Measurements from ENCODE around the gene PLK4. TPM values are rescaled to one million over a fixed set of nuclear protein-coding genes. Genes with fewer than 3 reads are reported as not detected.
"Not testable (repeated sequence)": the region's sequence is repeated elsewhere in the genome, so short reads cannot be mapped to it uniquely, and the experiment has no call there.

Gene PLK4
- total and polyA plus RNA-seq, 11 donors: 0.19 to 4.0 (median 0.81) TPM

DNA sequence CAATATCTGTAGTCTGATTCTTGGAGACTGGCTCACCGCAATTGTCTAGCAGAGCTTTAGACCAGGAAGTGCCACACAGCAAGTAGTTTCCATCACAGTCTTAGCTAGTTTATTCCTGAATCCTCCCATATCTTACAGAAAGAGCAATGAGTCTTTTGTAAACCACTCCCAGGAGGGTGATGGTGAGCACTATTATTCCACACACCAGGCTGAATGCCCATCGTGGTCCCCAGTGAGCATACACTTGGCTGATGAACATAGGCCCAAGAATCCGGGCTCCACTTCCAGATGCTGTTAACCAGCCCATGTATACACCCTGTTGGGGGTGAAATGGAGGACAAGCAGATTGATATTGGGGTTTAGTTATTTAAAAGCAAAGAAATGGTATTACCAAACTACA lies 39.8 kb downstream of the PLK4 start:
- no peak overlapping the region for H3K4me3 ChIP-seq
- intact Hi-C loops (cut with DNase I): no loop called here
- no peak for DNase-seq
- H3K9me3 ChIP-seq: peaks cover 0 to 2% (median 0%) of the 10 kb centered on the region in 12 donors
- no peak for ATAC-seq
- no peak for TF ChIP-seq POLR2A (IDR thresholded peaks at IDR 0.05)
- TF ChIP-seq CTCF (IDR thresholded peaks at IDR 0.05): no peak
- peaks cover 0 to 59% (median 45%) of the 10 kb centered on the region in 9 donors for H3K36me3 ChIP-seq
- no peaks in the 10 kb centered on the region for H3K27me3 ChIP-seq
- H3K4me1 ChIP-seq: peaks cover 0 to 10% (median 0%) of the 10 kb centered on the region in 12 donors
- H3K27ac ChIP-seq: no peak overlapping the region
- WGBS, 4 donors: 82 to 92% (median 90%) methylated on average over 3 of the region's 3 CpGs

DNA sequence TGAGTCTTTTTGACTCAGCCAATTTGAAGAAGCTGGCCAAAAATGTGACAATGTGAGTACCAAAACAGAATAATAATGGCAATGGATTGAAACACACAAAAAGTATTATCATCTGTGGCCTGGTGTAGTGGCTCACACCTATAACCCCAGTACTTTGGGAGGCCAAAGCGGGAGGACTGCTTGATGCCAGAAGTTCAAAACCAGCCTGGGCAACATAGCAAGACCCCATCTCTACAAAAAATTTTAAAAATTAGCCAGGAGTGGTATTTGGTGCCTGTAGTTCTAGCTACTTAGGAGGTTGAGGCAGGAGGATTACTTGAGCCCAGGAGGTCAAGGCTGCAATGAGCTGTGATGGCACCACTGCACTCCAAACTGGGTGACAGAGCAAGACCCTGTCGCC lies 41.5 kb downstream of the PLK4 start:
- Histone ChIP-seq H3K9me3 (peaks cover 0 to 7% (median 0%) of the 10 kb centered on the region in 12 donors), H3K4me1 (peaks cover 0 to 4% (median 0%) of the 10 kb centered on the region in 12 donors), H3K4me3 (no peak overlapping the region), H3K36me3 (peaks cover 0 to 75% (median 52%) of the 10 kb centered on the region in 9 donors), H3K27ac (no peak overlapping the region), H3K27me3 (no peaks in the 10 kb centered on the region)
- DNase-seq: no peak
- intact Hi-C loops (cut with DNase I): no loop called here
- TF ChIP-seq CTCF (IDR thresholded peaks at IDR 0.05) (no peak), POLR2A (IDR thresholded peaks at IDR 0.05) (no peak)
- 92 to 100% (median 99%) methylated on average over 2 of the region's 2 CpGs for WGBS, 4 donors
- ATAC-seq: no peak

DNA sequence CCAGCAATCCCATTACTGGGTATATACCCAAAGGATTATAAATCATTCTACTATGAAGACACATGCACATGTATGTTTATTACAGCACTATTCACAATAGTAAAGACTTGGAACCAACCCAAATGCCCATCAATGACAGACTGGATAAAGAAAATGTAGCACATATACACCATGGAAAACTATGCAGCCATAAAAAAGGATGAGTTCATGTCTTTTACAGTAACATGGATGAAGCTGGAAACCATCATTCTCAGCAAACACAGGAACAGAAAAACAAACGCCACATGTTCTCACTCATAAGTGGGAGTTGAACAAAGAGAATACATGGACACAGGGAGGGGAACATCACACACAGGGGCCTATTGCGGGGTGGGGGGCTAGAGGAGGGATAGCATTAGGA lies 45.0 kb downstream of the PLK4 start:
- H3K27me3 ChIP-seq; ATAC-seq; H3K4me1 ChIP-seq; H3K9me3 ChIP-seq; H3K27ac ChIP-seq; H3K4me3 ChIP-seq; intact Hi-C loops (cut with DNase I); DNase-seq: not testable (repeated sequence)
- H3K36me3 ChIP-seq: peaks cover 0 to 74% (median 51%) of the 10 kb centered on the region in 9 donors
- WGBS, 4 donors: 95 to 100% (median 96%) methylated on average over 2 of the region's 2 CpGs

DNA sequence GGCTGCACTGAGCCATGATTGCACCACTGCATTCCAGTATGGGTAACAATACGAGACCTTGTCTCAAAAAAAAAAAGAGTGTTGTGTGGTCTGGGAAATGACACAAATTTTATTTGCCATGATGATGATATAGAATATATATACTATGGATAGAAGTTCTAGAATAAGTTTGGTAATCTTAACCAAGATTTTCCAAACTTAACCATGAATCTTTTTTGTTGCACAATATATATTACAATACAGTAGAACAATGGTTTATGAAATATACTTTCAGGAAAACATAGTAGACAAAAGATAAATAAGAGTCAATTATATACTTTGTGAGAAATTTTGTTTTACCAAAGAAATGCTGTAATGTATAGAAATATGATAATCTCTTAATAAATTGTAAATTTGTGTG lies 49.5 kb downstream of the PLK4 start:
- no peak overlapping the region for H3K27ac ChIP-seq
- peaks cover 0 to 7% (median 0%) of the 10 kb centered on the region in 12 donors for H3K9me3 ChIP-seq
- intact Hi-C loops (cut with DNase I): no loop called here
- DNase-seq (no peak), ATAC-seq (no peak)
- peaks cover 0 to 3% (median 0%) of the 10 kb centered on the region in 12 donors for H3K4me1 ChIP-seq
- WGBS, 4 donors: 94 to 100% (median 97%) methylated on average over 1 of the region's 1 CpG
- H3K4me3 ChIP-seq: no peak overlapping the region
- peaks cover 0 to 65% (median 32%) of the 10 kb centered on the region in 9 donors for H3K36me3 ChIP-seq
- no peak for TF ChIP-seq CTCF (IDR thresholded peaks at IDR 0.05)
- no peak for TF ChIP-seq POLR2A (IDR thresholded peaks at IDR 0.05)
- H3K27me3 ChIP-seq: no peaks in the 10 kb centered on the region

DNA sequence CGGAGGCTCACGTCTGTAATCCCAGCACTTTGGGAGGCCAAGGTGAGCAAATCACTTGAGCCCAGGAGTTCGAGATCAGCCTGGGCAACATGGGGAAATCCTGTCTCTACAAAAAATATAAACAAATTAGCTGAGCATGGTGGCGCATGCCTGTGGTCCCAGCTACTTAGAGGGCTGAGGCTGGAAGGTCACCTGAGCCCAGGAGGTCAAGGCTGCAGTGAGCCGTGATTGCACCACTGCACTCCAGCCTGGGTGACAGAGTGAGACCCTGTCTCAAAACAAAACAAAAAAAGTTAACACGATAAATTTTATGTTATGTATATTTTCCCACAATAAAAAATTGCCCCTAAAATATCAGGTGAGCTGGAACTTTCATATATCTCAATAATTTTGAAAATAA lies 51.1 kb downstream of the PLK4 start:
- H3K4me3 ChIP-seq; intact Hi-C loops (cut with DNase I); H3K4me1 ChIP-seq; H3K9me3 ChIP-seq; ATAC-seq; H3K27me3 ChIP-seq; H3K27ac ChIP-seq; DNase-seq: not testable (repeated sequence)
- peaks cover 0 to 58% (median 26%) of the 10 kb centered on the region in 9 donors for H3K36me3 ChIP-seq
- whole genome bisulfite sequencing, 4 donors: 73 to 85% (median 79%) methylated on average over 6 of the region's 6 CpGs

All from heart left ventricle (tissue), 16 donors.